Measurements from ENCODE around the gene KIF12.

- no peak for TF ChIP-seq CTCF (optimal IDR thresholded peaks at IDR 0.05 in 1 of 3, IDR thresholded peaks at IDR 0.05 in 1 of 3, conservative IDR thresholded peaks at IDR 0.05 in 1 of 3; ENCODE audit: extremely low read depth in 1 of 3, insufficient read depth in 2 of 3, low read length in 3 of 3)
- TF ChIP-seq EZH2 (IDR thresholded peaks at IDR 0.05; ENCODE audit: low read length), result no peak
Observed at GRCh38 chr9:114139071-114139470, 40.0 kb upstream of the KIF12 start.

All from keratinocyte (primary cell).